Keratinocyte (primary cell): ENCODE measurements around the gene IFT74. TPM values are rescaled to one million over a fixed set of nuclear protein-coding genes. Genes with fewer than 3 reads are reported as not detected.

Experiments used
- DNase-seq: peaks from one replicate; pipeline ENCODE4 v3.0.0-alpha.2; 2011; ENCODE audit warnings: low read depth, missing footprints, low spot score
- FAIRE-seq: peaks from 2 replicates; lab custom pipeline; 2011; peaks lifted over from hg19 to GRCh38; lab: Jason Lieb, UNC
- H2AFZ ChIP-seq: 2 replicates; pipeline ENCODE4 v1.6.0; 2012; ENCODE audit warnings: low read length, control low read depth, inconsistent platforms; ENCODE audit not compliant: control insufficient read depth
- H3K27ac ChIP-seq: 2 replicates; pipeline ENCODE4 v1.5.1; 2011; ENCODE audit warnings: low read length; ENCODE audit not compliant: control insufficient read depth, insufficient read depth
- H3K27me3 ChIP-seq: 3 replicates; pipeline ENCODE4 v1.6.0; 2011; ENCODE audit warnings: low read length; ENCODE audit not compliant: control insufficient read depth, insufficient read depth; ENCODE audit errors: extremely low read depth
- H3K36me3 ChIP-seq, 2 experiments: 2 replicates in 1 of 2; 3 replicates in 1 of 2; pipeline ENCODE4 v1.5.1; 2011; ENCODE audit warnings: low read length in 2 of 2, mild to moderate bottlenecking in 1 of 2; ENCODE audit not compliant: control insufficient read depth in 2 of 2, insufficient read depth in 2 of 2; ENCODE audit errors: extremely low read depth in 1 of 2
- H3K4me1 ChIP-seq: 3 replicates; pipeline ENCODE4 v1.5.1; 2011; ENCODE audit warnings: low read length; ENCODE audit not compliant: control insufficient read depth, insufficient read depth; ENCODE audit errors: extremely low read depth
- H3K4me2 ChIP-seq: 3 replicates; pipeline ENCODE4 v1.6.0; 2011; ENCODE audit warnings: low read depth, low read length; ENCODE audit not compliant: control insufficient read depth, insufficient read depth; ENCODE audit errors: extremely low read depth
- H3K4me3 ChIP-seq, 3 experiments: fragments of 200-600 bp in 1 of 3; sonication (generic) in 1 of 3; 2 replicates in 2 of 3; 3 replicates in 1 of 3; pipeline ENCODE4 v1.5.1; 2011 to 2016; ENCODE audit warnings: low read length in 3 of 3, mild to moderate bottlenecking in 3 of 3, control low read depth in 2 of 3, inconsistent platforms in 1 of 3, low read depth in 1 of 3, mixed read lengths in 1 of 3, mixed run types in 1 of 3, moderate library complexity in 1 of 3; ENCODE audit not compliant: control insufficient read depth in 2 of 3, insufficient read depth in 2 of 3; ENCODE audit errors: extremely low read depth in 1 of 3
- H3K79me2 ChIP-seq: 2 replicates; pipeline ENCODE4 v1.6.0; 2012; ENCODE audit warnings: low read length; ENCODE audit not compliant: control insufficient read depth, insufficient read depth
- H3K9ac ChIP-seq: 3 replicates; pipeline ENCODE4 v1.6.0; 2011; ENCODE audit warnings: low read length; ENCODE audit not compliant: control insufficient read depth, insufficient read depth; ENCODE audit errors: extremely low read depth
- H3K9me1 ChIP-seq: 3 replicates; pipeline ENCODE4 v1.6.0; 2011; ENCODE audit warnings: low read length; ENCODE audit not compliant: control insufficient read depth, insufficient read depth; ENCODE audit errors: extremely low read depth
- H3K9me3 ChIP-seq: 2 replicates; pipeline ENCODE4 v1.5.1; 2012; ENCODE audit warnings: low read depth, low read length; ENCODE audit not compliant: control insufficient read depth
- H4K20me1 ChIP-seq: 3 replicates; pipeline ENCODE4 v1.6.0; 2011; ENCODE audit warnings: low read length; ENCODE audit not compliant: control insufficient read depth, insufficient read depth; ENCODE audit errors: extremely low read depth
- CTCF ChIP-seq, 3 experiments: IDR thresholded peaks in 1 of 3; conservative IDR thresholded peaks in 1 of 3; optimal IDR thresholded peaks in 1 of 3; 2 replicates in 2 of 3; 3 replicates in 1 of 3; pipeline versions ENCODE3 to v1.5.1; 2011; ENCODE audit warnings: low read length in 3 of 3, mild to moderate bottlenecking in 3 of 3, moderate library complexity in 2 of 3, control low read depth in 1 of 3, inconsistent platforms in 1 of 3; ENCODE audit not compliant: insufficient read depth in 2 of 3; ENCODE audit errors: extremely low read depth in 1 of 3
- EZH2 ChIP-seq: IDR thresholded peaks from one replicate; pipeline ENCODE4 v1.6.1; 2012; ENCODE audit warnings: inconsistent platforms, mild to moderate bottlenecking, low read length, moderate library complexity
- dilution Hi-C: fragments of 300-500 bp; cut with MboI; formaldehyde crosslinking; loops from one replicate; pipeline ENCODE4 v1.7.0; 2020; ENCODE audit warnings: low sequenced_read_pairs; ENCODE audit not compliant: extremely low pct_ligation_motif_present
- polyA plus RNA-seq, 5 experiments: library from polyadenylated mRNA; depleted of rRNA in 3 of 5; stranded (reverse) in 3 of 5; stranded (forward) in 1 of 5; unstranded in 1 of 5; fragments of >200 nt; gene quantifications; 1 replicate in 1 of 5; 2 replicates in 3 of 5; 3 replicates in 1 of 5; pipeline versions ENCODE4 v1.2.1 to v1.2.3, GENCODE V29; 2011 to 2012; ENCODE audit warnings: missing spikeins in 2 of 5, low read depth in 1 of 5, low replicate concordance in 1 of 5

IFT74 gene
- polyA plus RNA-seq, 1 donor (not counting 4 experiments of a cell fraction or from before 2014, with no cell fraction given) = 12.9 TPM

GRCh38 chr9:27054841-27055240 is 98.6 kb downstream of the IFT74 start:
- FAIRE-seq (peak; percentile 29), DNase-seq (no peak)
- Histone ChIP-seq H3K4me1 (peaks cover 14% of the 10 kb centered on the region), H3K27me3 (no peaks in the 10 kb centered on the region), H3K4me2 (no peak overlapping the region), H4K20me1 (no peaks in the 10 kb centered on the region), H3K9ac (no peak overlapping the region), H3K9me1 (no peaks in the 10 kb centered on the region), H3K4me3 (no peak overlapping the region), H3K79me2 (no peaks in the 10 kb centered on the region), H3K36me3 (no peaks in the 10 kb centered on the region), H3K9me3 (no peaks in the 10 kb centered on the region), H2AFZ (no peak overlapping the region), H3K27ac (no peak overlapping the region)
- dilution Hi-C loops = no loop called here
- no peak for TF ChIP-seq CTCF (optimal IDR thresholded peaks at IDR 0.05 in 1 of 3, IDR thresholded peaks at IDR 0.05 in 1 of 3, conservative IDR thresholded peaks at IDR 0.05 in 1 of 3; ENCODE audit: extremely low read depth in 1 of 3, insufficient read depth in 2 of 3, low read length in 3 of 3)

GRCh38 chr9:27059412-27059811 is 103.2 kb downstream of the IFT74 start:
- no peaks in the 10 kb centered on the region for H3K36me3 ChIP-seq
- H3K27me3 ChIP-seq = no peaks in the 10 kb centered on the region
- no peak for DNase-seq
- no peak overlapping the region for H3K4me3 ChIP-seq
- no peaks in the 10 kb centered on the region for H3K79me2 ChIP-seq
- dilution Hi-C loops = no loop called here
- no peak overlapping the region for H3K4me2 ChIP-seq
- H3K27ac ChIP-seq = no peak overlapping the region
- TF ChIP-seq EZH2 (no peak), CTCF (optimal IDR thresholded peaks at IDR 0.05 in 1 of 3, IDR thresholded peaks at IDR 0.05 in 1 of 3, conservative IDR thresholded peaks at IDR 0.05 in 1 of 3; ENCODE audit: extremely low read depth in 1 of 3, insufficient read depth in 2 of 3, low read length in 3 of 3) (no peak)
- no peak for FAIRE-seq
- H3K9ac ChIP-seq = no peak overlapping the region
- H4K20me1 ChIP-seq = no peaks in the 10 kb centered on the region
- no peaks in the 10 kb centered on the region for H3K9me3 ChIP-seq
- H2AFZ ChIP-seq = no peak overlapping the region
- H3K9me1 ChIP-seq = no peaks in the 10 kb centered on the region
- peaks cover 4% of the 10 kb centered on the region for H3K4me1 ChIP-seq
